ENCODE data around the gene TSACC.

TSACC gene

GRCh38 chr1:156359249-156359648, 20.9 kb downstream of the TSACC start:
- Histone ChIP-seq H4K12ac (ENCODE audit: low read depth, low read length) (no peak overlapping the region), H2BK5ac (ENCODE audit: low read depth, low read length, poor library complexity) (no peak overlapping the region), H3K4me3 (ENCODE audit: low read depth, low read length) (no peak overlapping the region), H3K9ac (ENCODE audit: low read length) (no peak overlapping the region), H3K4me2 (ENCODE audit: low read length) (no peak overlapping the region), H3K18ac (ENCODE audit: low read length) (no peak overlapping the region), H3K36me3 (ENCODE audit: control insufficient read depth in 1 of 2, insufficient read depth in 2 of 2, low read length in 2 of 2) (no peaks in the 10 kb centered on the region), H2BK12ac (ENCODE audit: low read length) (no peak overlapping the region), H4K91ac (ENCODE audit: low read depth, low read length) (no peak overlapping the region), H2AFZ (ENCODE audit: insufficient read depth, low read length, poor library complexity) (no peak overlapping the region), H3K9me3 (ENCODE audit: insufficient read depth, low read depth, low read length) (no peaks in the 10 kb centered on the region), H3K4me1 (ENCODE audit: control insufficient read depth in 1 of 2, insufficient read depth in 2 of 2, low read length in 2 of 2) (peaks cover 2 to 5% of the 10 kb centered on the region in 2 experiments), H3K27me3 (ENCODE audit: insufficient read depth, low read length) (no peaks in the 10 kb centered on the region), H2BK120ac (ENCODE audit: insufficient read depth, low read length, poor library complexity) (no peak overlapping the region), H3K14ac (ENCODE audit: low read length) (no peak overlapping the region), H3K23ac (ENCODE audit: low read length) (no peak overlapping the region), H4K8ac (ENCODE audit: low read depth, low read length) (no peak overlapping the region), H3K4ac (ENCODE audit: low read depth, low read length) (no peak overlapping the region), H3K79me2 (ENCODE audit: control insufficient read depth, insufficient read depth, low read length, poor library complexity) (no peaks in the 10 kb centered on the region), H2AK5ac (ENCODE audit: low read length) (no peak overlapping the region), H3K79me1 (ENCODE audit: low read length) (peaks cover 2% of the 10 kb centered on the region), H3K27ac (ENCODE audit: low read depth, low read length) (no peak overlapping the region)
- DNase-seq, result no peak
- no CpG with 5 or more reads among the region's 3 CpGs for WGBS (ENCODE audit: extremely low coverage, insufficient coverage, insufficient read length)

- Histone ChIP-seq H3K4ac (ENCODE audit: low read depth, low read length) (no peak overlapping the region), H2BK5ac (ENCODE audit: low read depth, low read length, poor library complexity) (no peak overlapping the region), H4K8ac (ENCODE audit: low read depth, low read length) (no peak overlapping the region), H3K79me2 (ENCODE audit: control insufficient read depth, insufficient read depth, low read length, poor library complexity) (no peaks in the 10 kb centered on the region), H3K9me3 (ENCODE audit: insufficient read depth, low read depth, low read length) (peaks cover 3% of the 10 kb centered on the region), H2BK120ac (ENCODE audit: insufficient read depth, low read length, poor library complexity) (no peak overlapping the region), H3K9ac (ENCODE audit: low read length) (no peak overlapping the region), H2AK5ac (ENCODE audit: low read length) (no peak overlapping the region), H3K36me3 (ENCODE audit: control insufficient read depth in 1 of 2, insufficient read depth in 2 of 2, low read length in 2 of 2) (no peaks in the 10 kb centered on the region), H3K4me1 (ENCODE audit: control insufficient read depth in 1 of 2, insufficient read depth in 2 of 2, low read length in 2 of 2) (peaks cover 2 to 5% of the 10 kb centered on the region in 2 experiments), H3K27me3 (ENCODE audit: insufficient read depth, low read length) (no peaks in the 10 kb centered on the region), H3K4me2 (ENCODE audit: low read length) (no peak overlapping the region), H3K79me1 (ENCODE audit: low read length) (peaks cover 2% of the 10 kb centered on the region), H3K18ac (ENCODE audit: low read length) (no peak overlapping the region), H3K14ac (ENCODE audit: low read length) (no peak overlapping the region), H3K27ac (ENCODE audit: low read depth, low read length) (no peak overlapping the region), H4K12ac (ENCODE audit: low read depth, low read length) (no peak overlapping the region), H2AFZ (ENCODE audit: insufficient read depth, low read length, poor library complexity) (no peak overlapping the region), H4K91ac (ENCODE audit: low read depth, low read length) (no peak overlapping the region), H2BK12ac (ENCODE audit: low read length) (no peak overlapping the region), H3K23ac (ENCODE audit: low read length) (no peak overlapping the region), H3K4me3 (ENCODE audit: low read depth, low read length) (no peak overlapping the region)
- DNase-seq, result peak in 1 of 2 donors; percentile 18
- no CpG with 5 or more reads among the region's 6 CpGs for WGBS (ENCODE audit: extremely low coverage, insufficient coverage, insufficient read length)
These were observed 21.6 kb downstream of the TSACC start for GRCh38 chr1:156359973-156360372.

- Histone ChIP-seq H3K79me1 (ENCODE audit: low read length) (peaks cover 2% of the 10 kb centered on the region), H2BK12ac (ENCODE audit: low read length) (peak overlapping the region; percentile 17), H4K8ac (ENCODE audit: low read depth, low read length) (no peak overlapping the region), H3K27ac (ENCODE audit: low read depth, low read length) (no peak overlapping the region), H3K14ac (ENCODE audit: low read length) (no peak overlapping the region), H3K79me2 (ENCODE audit: control insufficient read depth, insufficient read depth, low read length, poor library complexity) (no peaks in the 10 kb centered on the region), H2BK5ac (ENCODE audit: low read depth, low read length, poor library complexity) (no peak overlapping the region), H2AK5ac (ENCODE audit: low read length) (peak overlapping the region; percentile 59), H3K4me3 (ENCODE audit: low read depth, low read length) (no peak overlapping the region), H3K36me3 (ENCODE audit: control insufficient read depth in 1 of 2, insufficient read depth in 2 of 2, low read length in 2 of 2) (no peaks in the 10 kb centered on the region), H3K4me1 (ENCODE audit: control insufficient read depth in 1 of 2, insufficient read depth in 2 of 2, low read length in 2 of 2) (peaks cover 2 to 5% of the 10 kb centered on the region in 2 experiments), H3K23ac (ENCODE audit: low read length) (no peak overlapping the region), H3K4ac (ENCODE audit: low read depth, low read length) (no peak overlapping the region), H3K27me3 (ENCODE audit: insufficient read depth, low read length) (no peaks in the 10 kb centered on the region), H2AFZ (ENCODE audit: insufficient read depth, low read length, poor library complexity) (no peak overlapping the region), H4K12ac (ENCODE audit: low read depth, low read length) (no peak overlapping the region), H3K4me2 (ENCODE audit: low read length) (no peak overlapping the region), H3K9ac (ENCODE audit: low read length) (no peak overlapping the region), H2BK120ac (ENCODE audit: insufficient read depth, low read length, poor library complexity) (no peak overlapping the region), H3K9me3 (ENCODE audit: insufficient read depth, low read depth, low read length) (peaks cover 3% of the 10 kb centered on the region), H3K18ac (ENCODE audit: low read length) (no peak overlapping the region), H4K91ac (ENCODE audit: low read depth, low read length) (no peak overlapping the region)
- no peak for DNase-seq
- no CpG with 5 or more reads among the region's 11 CpGs for WGBS (ENCODE audit: extremely low coverage, insufficient coverage, insufficient read length)
These were observed 22.2 kb downstream of the TSACC start for GRCh38 chr1:156360534-156360933.

- Histone ChIP-seq H4K12ac (ENCODE audit: low read depth, low read length) (no peak overlapping the region), H3K4me3 (ENCODE audit: low read depth, low read length) (no peak overlapping the region), H2AK5ac (ENCODE audit: low read length) (peak overlapping the region; percentile 64), H2BK5ac (ENCODE audit: low read depth, low read length, poor library complexity) (no peak overlapping the region), H3K9ac (ENCODE audit: low read length) (no peak overlapping the region), H3K4me1 (ENCODE audit: control insufficient read depth in 1 of 2, insufficient read depth in 2 of 2, low read length in 2 of 2) (peaks cover 28% of the 10 kb centered on the region in 2 experiments), H2BK12ac (ENCODE audit: low read length) (peak overlapping the region; percentile 87), H3K36me3 (ENCODE audit: control insufficient read depth in 1 of 2, insufficient read depth in 2 of 2, low read length in 2 of 2) (no peaks in the 10 kb centered on the region), H3K27me3 (ENCODE audit: insufficient read depth, low read length) (no peaks in the 10 kb centered on the region), H3K18ac (ENCODE audit: low read length) (no peak overlapping the region), H3K79me1 (ENCODE audit: low read length) (peaks cover 27% of the 10 kb centered on the region), H3K27ac (ENCODE audit: low read depth, low read length) (no peak overlapping the region), H2BK120ac (ENCODE audit: insufficient read depth, low read length, poor library complexity) (peak overlapping the region; percentile 37), H3K4ac (ENCODE audit: low read depth, low read length) (no peak overlapping the region), H2AFZ (ENCODE audit: insufficient read depth, low read length, poor library complexity) (no peak overlapping the region), H4K91ac (ENCODE audit: low read depth, low read length) (peak overlapping the region; percentile 1), H3K79me2 (ENCODE audit: control insufficient read depth, insufficient read depth, low read length, poor library complexity) (peaks cover 4% of the 10 kb centered on the region), H3K4me2 (ENCODE audit: low read length) (no peak overlapping the region), H3K9me3 (ENCODE audit: insufficient read depth, low read depth, low read length) (peaks cover 3% of the 10 kb centered on the region), H4K8ac (ENCODE audit: low read depth, low read length) (no peak overlapping the region), H3K23ac (ENCODE audit: low read length) (no peak overlapping the region), H3K14ac (ENCODE audit: low read length) (no peak overlapping the region)
- DNase-seq, result no peak
These were observed 27.4 kb downstream of the TSACC start for GRCh38 chr1:156365754-156366153.

Measured in trophoblast cell (in vitro differentiated cells and primary cell).